Measurements from ENCODE around the gene INHBA. TPM values are rescaled to one million over a fixed set of nuclear protein-coding genes. Genes with fewer than 3 reads are reported as not detected.

The INHBA gene
- polyA plus RNA-seq, 1 donor (not counting 4 experiments of a cell fraction or from before 2014, with no cell fraction given), result 51.4 TPM

DNA sequence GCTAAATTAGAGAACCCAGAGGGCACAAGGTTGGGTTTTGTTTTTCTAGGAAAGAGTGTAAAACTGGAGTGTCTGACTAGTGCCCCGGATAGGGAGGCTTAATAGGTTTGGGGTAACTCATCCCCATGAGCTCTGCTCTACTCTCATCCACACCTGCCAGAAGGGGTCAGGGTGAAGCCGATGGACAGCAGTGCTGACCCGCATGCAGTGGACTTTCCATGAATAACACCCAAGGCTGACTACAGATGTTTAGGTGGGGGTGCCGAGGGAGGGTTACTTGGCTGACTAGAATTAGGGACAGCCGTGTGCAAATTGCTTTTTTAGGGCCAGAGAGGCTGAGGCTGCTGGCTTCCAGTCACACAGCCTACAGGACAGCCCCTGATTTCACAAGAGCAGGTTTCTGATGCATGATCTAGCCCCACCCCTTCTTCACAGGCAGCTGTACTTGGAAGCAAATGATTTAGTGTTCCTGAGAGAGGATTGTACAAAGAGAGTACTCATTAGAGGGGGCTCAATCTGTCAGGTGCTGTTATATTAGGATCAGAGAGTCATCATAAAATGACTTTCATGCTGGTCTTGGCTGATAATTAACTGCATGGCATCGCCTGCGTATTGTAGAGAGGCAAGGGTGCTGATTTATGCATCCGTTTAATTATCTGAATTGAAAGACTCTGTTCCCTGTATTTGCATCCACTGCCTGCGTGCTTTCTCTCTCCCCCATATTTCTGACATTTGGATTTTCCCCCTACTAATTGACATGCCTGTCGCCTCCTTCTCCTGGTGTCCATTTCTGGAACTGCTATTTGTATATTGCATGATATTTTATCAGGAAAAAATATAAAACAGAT, 9.5 kb downstream of the INHBA start:
- peaks cover 36 to 39% of the 10 kb centered on the region in 2 experiments for H3K36me3 ChIP-seq (ENCODE audit: control insufficient read depth in 2 of 2, extremely low read depth in 1 of 2, insufficient read depth in 2 of 2, low read length in 2 of 2)
- peaks cover 12% of the 10 kb centered on the region for H4K20me1 ChIP-seq (ENCODE audit: control insufficient read depth, extremely low read depth, insufficient read depth, low read length)
- peaks cover 83% of the 10 kb centered on the region for H3K79me2 ChIP-seq (ENCODE audit: control insufficient read depth, insufficient read depth, low read length)
- peaks cover 28% of the 10 kb centered on the region for H3K4me1 ChIP-seq (ENCODE audit: control insufficient read depth, extremely low read depth, insufficient read depth, low read length)
- no peak overlapping the region for H3K4me3 ChIP-seq (ENCODE audit: control insufficient read depth in 2 of 3, extremely low read depth in 1 of 3, insufficient read depth in 2 of 3, low read depth in 1 of 3, low read length in 3 of 3)
- H2AFZ ChIP-seq (ENCODE audit: control insufficient read depth, low read length), result no peak overlapping the region
- H3K27ac ChIP-seq (ENCODE audit: control insufficient read depth, insufficient read depth, low read length), result no peak overlapping the region
- dilution Hi-C loops (cut with MboI; ENCODE audit: extremely low pct_ligation_motif_present, low sequenced_read_pairs), result loop anchor here (25.0 kb wide), 1 partner anchor 256 kb away; no protein-coding TSS in a partner anchor
- H3K27me3 ChIP-seq (ENCODE audit: control insufficient read depth, extremely low read depth, insufficient read depth, low read length), result no peaks in the 10 kb centered on the region
- DNase-seq (ENCODE audit: low read depth, low spot score) (no peak), FAIRE-seq (no peak)
- TF ChIP-seq, protein P1, sequence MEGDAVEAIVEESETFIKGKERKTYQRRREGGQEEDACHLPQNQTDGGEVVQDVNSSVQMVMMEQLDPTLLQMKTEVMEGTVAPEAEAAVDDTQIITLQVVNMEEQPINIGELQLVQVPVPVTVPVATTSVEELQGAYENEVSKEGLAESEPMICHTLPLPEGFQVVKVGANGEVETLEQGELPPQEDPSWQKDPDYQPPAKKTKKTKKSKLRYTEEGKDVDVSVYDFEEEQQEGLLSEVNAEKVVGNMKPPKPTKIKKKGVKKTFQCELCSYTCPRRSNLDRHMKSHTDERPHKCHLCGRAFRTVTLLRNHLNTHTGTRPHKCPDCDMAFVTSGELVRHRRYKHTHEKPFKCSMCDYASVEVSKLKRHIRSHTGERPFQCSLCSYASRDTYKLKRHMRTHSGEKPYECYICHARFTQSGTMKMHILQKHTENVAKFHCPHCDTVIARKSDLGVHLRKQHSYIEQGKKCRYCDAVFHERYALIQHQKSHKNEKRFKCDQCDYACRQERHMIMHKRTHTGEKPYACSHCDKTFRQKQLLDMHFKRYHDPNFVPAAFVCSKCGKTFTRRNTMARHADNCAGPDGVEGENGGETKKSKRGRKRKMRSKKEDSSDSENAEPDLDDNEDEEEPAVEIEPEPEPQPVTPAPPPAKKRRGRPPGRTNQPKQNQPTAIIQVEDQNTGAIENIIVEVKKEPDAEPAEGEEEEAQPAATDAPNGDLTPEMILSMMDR (optimal IDR thresholded peaks at IDR 0.05 in 1 of 3, IDR thresholded peaks at IDR 0.05 in 1 of 3, conservative IDR thresholded peaks at IDR 0.05 in 1 of 3; ENCODE audit: extremely low read depth in 1 of 3, insufficient read depth in 2 of 3, low read length in 3 of 3), result peak in 2 of 3 experiments; percentile 39 to 40
- no peak for TF ChIP-seq EZH2 (IDR thresholded peaks at IDR 0.05; ENCODE audit: low read length)
- H3K4me2 ChIP-seq (ENCODE audit: control insufficient read depth, extremely low read depth, insufficient read depth, low read depth, low read length), result no peak overlapping the region
- H3K9ac ChIP-seq (ENCODE audit: control insufficient read depth, extremely low read depth, insufficient read depth, low read length), result no peak overlapping the region
- H3K9me3 ChIP-seq (ENCODE audit: control insufficient read depth, low read depth, low read length), result no peaks in the 10 kb centered on the region
- H3K9me1 ChIP-seq (ENCODE audit: control insufficient read depth, extremely low read depth, insufficient read depth, low read length), result no peaks in the 10 kb centered on the region

DNA sequence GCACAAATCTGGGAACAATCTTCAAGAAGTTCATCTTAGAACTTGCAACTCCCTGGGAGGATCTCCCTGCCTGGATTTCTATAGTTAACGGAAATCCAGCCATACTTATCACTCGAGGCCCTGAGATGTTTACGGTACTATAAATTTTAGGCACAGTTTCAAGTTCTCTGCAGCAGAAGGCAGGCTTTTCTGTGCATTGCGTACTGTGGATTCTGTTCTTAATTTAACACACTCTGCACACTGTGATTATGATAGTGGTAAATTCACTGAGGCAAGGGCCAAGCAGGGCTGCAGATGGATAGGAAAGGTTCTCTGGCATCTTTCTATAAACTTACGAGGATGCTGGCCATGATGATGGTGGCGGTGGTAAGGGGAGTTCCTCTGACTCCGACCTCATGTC, 10.6 kb downstream of the INHBA start:
- Histone ChIP-seq H3K9me3 (ENCODE audit: control insufficient read depth, low read depth, low read length) (no peaks in the 10 kb centered on the region), H2AFZ (ENCODE audit: control insufficient read depth, low read length) (no peak overlapping the region), H3K79me2 (ENCODE audit: control insufficient read depth, insufficient read depth, low read length) (peaks cover 72% of the 10 kb centered on the region), H3K27ac (ENCODE audit: control insufficient read depth, insufficient read depth, low read length) (no peak overlapping the region), H3K4me3 (ENCODE audit: control insufficient read depth in 2 of 3, extremely low read depth in 1 of 3, insufficient read depth in 2 of 3, low read depth in 1 of 3, low read length in 3 of 3) (no peak overlapping the region), H3K36me3 (ENCODE audit: control insufficient read depth in 2 of 2, extremely low read depth in 1 of 2, insufficient read depth in 2 of 2, low read length in 2 of 2) (peaks cover 36 to 39% of the 10 kb centered on the region in 2 experiments), H3K27me3 (ENCODE audit: control insufficient read depth, extremely low read depth, insufficient read depth, low read length) (no peaks in the 10 kb centered on the region), H3K9me1 (ENCODE audit: control insufficient read depth, extremely low read depth, insufficient read depth, low read length) (no peaks in the 10 kb centered on the region), H3K4me2 (ENCODE audit: control insufficient read depth, extremely low read depth, insufficient read depth, low read depth, low read length) (no peak overlapping the region), H4K20me1 (ENCODE audit: control insufficient read depth, extremely low read depth, insufficient read depth, low read length) (peaks cover 12% of the 10 kb centered on the region), H3K4me1 (ENCODE audit: control insufficient read depth, extremely low read depth, insufficient read depth, low read length) (peaks cover 24% of the 10 kb centered on the region), H3K9ac (ENCODE audit: control insufficient read depth, extremely low read depth, insufficient read depth, low read length) (no peak overlapping the region)
- dilution Hi-C loops (cut with MboI; ENCODE audit: extremely low pct_ligation_motif_present, low sequenced_read_pairs), result loop anchor here (25.0 kb wide), 1 partner anchor 255 kb away; no protein-coding TSS in a partner anchor
- no peak for TF ChIP-seq EZH2 (IDR thresholded peaks at IDR 0.05; ENCODE audit: low read length)
- TF ChIP-seq, protein P1 (optimal IDR thresholded peaks at IDR 0.05 in 1 of 3, IDR thresholded peaks at IDR 0.05 in 1 of 3, conservative IDR thresholded peaks at IDR 0.05 in 1 of 3; ENCODE audit: extremely low read depth in 1 of 3, insufficient read depth in 2 of 3, low read length in 3 of 3), result no peak
- no peak for FAIRE-seq
- no peak for DNase-seq (ENCODE audit: low read depth, low spot score)

Data from keratinocyte (primary cell).